ENCODE results near the gene HIVEP3. TPM values are rescaled to one million over a fixed set of nuclear protein-coding genes. Genes with fewer than 3 reads are reported as not detected.

The HIVEP3 gene
- total RNA-seq, 1 experiment from 2014 or later, result 6.0 TPM

DNA sequence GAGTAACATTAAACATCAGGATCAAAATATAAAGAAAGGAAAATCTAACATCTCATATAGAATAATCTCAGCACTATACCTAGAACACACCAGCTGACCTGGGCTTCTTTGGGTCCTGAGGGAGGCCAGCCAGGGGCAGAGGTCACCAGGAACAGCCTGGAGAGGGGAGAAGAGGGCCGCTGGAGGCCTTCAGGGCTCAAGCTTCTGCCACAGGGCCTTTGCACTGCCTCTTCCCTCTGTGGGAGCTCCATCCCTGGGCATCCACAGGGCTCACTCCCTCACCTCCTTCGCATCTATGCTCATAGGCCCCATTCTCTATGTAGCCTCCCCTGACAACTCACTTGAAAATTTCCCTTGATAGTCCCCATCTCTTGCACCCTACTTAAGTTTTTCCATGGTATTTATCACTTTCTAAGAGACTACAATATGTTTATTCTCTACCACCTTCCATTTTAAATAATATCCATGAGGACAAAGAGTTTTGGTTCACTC, 73.9 kb downstream of the HIVEP3 start:
- DNase-seq (ENCODE audit: low read depth, low spot score) (no peak), ATAC-seq (no peak)
- no peak overlapping the region for H3K27ac ChIP-seq (ENCODE audit: low read length)
- intact Hi-C loops (cut with micrococcal nuclease; ENCODE audit: unreplicated experiment) (no loop called here), in situ Hi-C loops (cut with HindIII; ENCODE audit: low pct_unique_long_range_greater_than_20kb, low sequenced_read_pairs) (no loop called here)
- H3K9me3 ChIP-seq (ENCODE audit: control insufficient read depth, insufficient read depth, low read depth, low read length), result no peaks in the 10 kb centered on the region
- CTCF ChIA-PET, result interaction anchor here (0.6 kb wide), 1 partner anchor 34 kb away, joined by 3 read pairs; no protein-coding TSS in a partner anchor
- TF ChIP-seq POLR2AphosphoS5 (IDR thresholded peaks at IDR 0.05; ENCODE audit: low read depth, low read length) (no peak), TCF7L2 (IDR thresholded peaks at IDR 0.05; ENCODE audit: low read depth, low read length) (no peak), SIN3A (IDR thresholded peaks at IDR 0.05; ENCODE audit: borderline replicate concordance, insufficient read depth, low read depth, low read length) (no peak)
- TF ChIP-seq, protein P1, sequence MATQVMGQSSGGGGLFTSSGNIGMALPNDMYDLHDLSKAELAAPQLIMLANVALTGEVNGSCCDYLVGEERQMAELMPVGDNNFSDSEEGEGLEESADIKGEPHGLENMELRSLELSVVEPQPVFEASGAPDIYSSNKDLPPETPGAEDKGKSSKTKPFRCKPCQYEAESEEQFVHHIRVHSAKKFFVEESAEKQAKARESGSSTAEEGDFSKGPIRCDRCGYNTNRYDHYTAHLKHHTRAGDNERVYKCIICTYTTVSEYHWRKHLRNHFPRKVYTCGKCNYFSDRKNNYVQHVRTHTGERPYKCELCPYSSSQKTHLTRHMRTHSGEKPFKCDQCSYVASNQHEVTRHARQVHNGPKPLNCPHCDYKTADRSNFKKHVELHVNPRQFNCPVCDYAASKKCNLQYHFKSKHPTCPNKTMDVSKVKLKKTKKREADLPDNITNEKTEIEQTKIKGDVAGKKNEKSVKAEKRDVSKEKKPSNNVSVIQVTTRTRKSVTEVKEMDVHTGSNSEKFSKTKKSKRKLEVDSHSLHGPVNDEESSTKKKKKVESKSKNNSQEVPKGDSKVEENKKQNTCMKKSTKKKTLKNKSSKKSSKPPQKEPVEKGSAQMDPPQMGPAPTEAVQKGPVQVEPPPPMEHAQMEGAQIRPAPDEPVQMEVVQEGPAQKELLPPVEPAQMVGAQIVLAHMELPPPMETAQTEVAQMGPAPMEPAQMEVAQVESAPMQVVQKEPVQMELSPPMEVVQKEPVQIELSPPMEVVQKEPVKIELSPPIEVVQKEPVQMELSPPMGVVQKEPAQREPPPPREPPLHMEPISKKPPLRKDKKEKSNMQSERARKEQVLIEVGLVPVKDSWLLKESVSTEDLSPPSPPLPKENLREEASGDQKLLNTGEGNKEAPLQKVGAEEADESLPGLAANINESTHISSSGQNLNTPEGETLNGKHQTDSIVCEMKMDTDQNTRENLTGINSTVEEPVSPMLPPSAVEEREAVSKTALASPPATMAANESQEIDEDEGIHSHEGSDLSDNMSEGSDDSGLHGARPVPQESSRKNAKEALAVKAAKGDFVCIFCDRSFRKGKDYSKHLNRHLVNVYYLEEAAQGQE (IDR thresholded peaks at IDR 0.05; ENCODE audit: insufficient read depth in 1 of 2, low read depth in 2 of 2, low read length in 1 of 2), result no peak
- TF ChIP-seq, protein P2, sequence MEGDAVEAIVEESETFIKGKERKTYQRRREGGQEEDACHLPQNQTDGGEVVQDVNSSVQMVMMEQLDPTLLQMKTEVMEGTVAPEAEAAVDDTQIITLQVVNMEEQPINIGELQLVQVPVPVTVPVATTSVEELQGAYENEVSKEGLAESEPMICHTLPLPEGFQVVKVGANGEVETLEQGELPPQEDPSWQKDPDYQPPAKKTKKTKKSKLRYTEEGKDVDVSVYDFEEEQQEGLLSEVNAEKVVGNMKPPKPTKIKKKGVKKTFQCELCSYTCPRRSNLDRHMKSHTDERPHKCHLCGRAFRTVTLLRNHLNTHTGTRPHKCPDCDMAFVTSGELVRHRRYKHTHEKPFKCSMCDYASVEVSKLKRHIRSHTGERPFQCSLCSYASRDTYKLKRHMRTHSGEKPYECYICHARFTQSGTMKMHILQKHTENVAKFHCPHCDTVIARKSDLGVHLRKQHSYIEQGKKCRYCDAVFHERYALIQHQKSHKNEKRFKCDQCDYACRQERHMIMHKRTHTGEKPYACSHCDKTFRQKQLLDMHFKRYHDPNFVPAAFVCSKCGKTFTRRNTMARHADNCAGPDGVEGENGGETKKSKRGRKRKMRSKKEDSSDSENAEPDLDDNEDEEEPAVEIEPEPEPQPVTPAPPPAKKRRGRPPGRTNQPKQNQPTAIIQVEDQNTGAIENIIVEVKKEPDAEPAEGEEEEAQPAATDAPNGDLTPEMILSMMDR (IDR thresholded peaks at IDR 0.05), result no peak
- H3K27me3 ChIP-seq (ENCODE audit: control insufficient read depth, insufficient read depth, low read length), result no peaks in the 10 kb centered on the region
- POLR2A ChIA-PET, result no interaction called here
- H3K36me3 ChIP-seq (ENCODE audit: control insufficient read depth, insufficient read depth, low read length), result no peaks in the 10 kb centered on the region
- BruUV-seq (replicated peaks), result no TSS peak
- H3K4me3 ChIP-seq (ENCODE audit: low read depth in 2 of 2, low read length in 2 of 2), result no peak overlapping the region
- no peaks in the 10 kb centered on the region; the same call in none of the 2 replicates for H3K4me1 ChIP-seq (ENCODE audit: control insufficient read depth, insufficient read depth, low read length)

DNA sequence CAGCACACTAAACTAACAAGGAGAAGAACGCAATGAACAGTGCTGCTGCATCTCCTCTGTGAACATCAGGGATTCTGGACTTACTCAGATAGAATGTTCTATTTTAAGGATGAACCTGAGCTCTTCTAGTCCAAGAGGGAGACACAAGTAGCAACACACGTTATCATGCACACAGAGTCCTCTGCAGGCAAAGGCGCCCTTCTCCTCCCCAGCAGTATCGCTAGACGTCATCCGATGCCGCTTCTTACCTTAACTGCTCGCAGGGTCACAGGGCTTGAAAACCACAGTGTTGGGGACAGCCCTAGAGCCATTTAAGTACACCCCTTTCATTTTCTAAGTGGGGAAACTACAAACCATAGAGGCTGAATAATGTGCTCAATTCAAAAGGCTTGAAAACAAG, 74.5 kb downstream of the HIVEP3 start:
- in situ Hi-C loops (cut with HindIII; ENCODE audit: low pct_unique_long_range_greater_than_20kb, low sequenced_read_pairs) (no loop called here), intact Hi-C loops (cut with micrococcal nuclease; ENCODE audit: unreplicated experiment) (no loop called here)
- Histone ChIP-seq H3K9me3 (ENCODE audit: control insufficient read depth, insufficient read depth, low read depth, low read length) (no peaks in the 10 kb centered on the region), H3K27ac (ENCODE audit: low read length) (no peak overlapping the region), H3K36me3 (ENCODE audit: control insufficient read depth, insufficient read depth, low read length) (no peaks in the 10 kb centered on the region), H3K4me1 (ENCODE audit: control insufficient read depth, insufficient read depth, low read length) (no peaks in the 10 kb centered on the region; the same call in none of the 2 replicates), H3K27me3 (ENCODE audit: control insufficient read depth, insufficient read depth, low read length) (no peaks in the 10 kb centered on the region), H3K4me3 (ENCODE audit: low read depth in 2 of 2, low read length in 2 of 2) (no peak overlapping the region)
- TF ChIP-seq, protein P1 (IDR thresholded peaks at IDR 0.05; ENCODE audit: insufficient read depth in 1 of 2, low read depth in 2 of 2, low read length in 1 of 2), result no peak
- TF ChIP-seq, protein P2 (IDR thresholded peaks at IDR 0.05), result no peak
- TF ChIP-seq SIN3A (IDR thresholded peaks at IDR 0.05; ENCODE audit: borderline replicate concordance, insufficient read depth, low read depth, low read length) (no peak), TCF7L2 (IDR thresholded peaks at IDR 0.05; ENCODE audit: low read depth, low read length) (no peak), POLR2AphosphoS5 (IDR thresholded peaks at IDR 0.05; ENCODE audit: low read depth, low read length) (no peak)
- POLR2A ChIA-PET, result no interaction called here
- DNase-seq (ENCODE audit: low read depth, low spot score) (no peak), ATAC-seq (no peak)
- CTCF ChIA-PET, result interaction anchor here (0.6 kb wide), 1 partner anchor 33 kb away, joined by 3 read pairs; no protein-coding TSS in a partner anchor
- no TSS peak for BruUV-seq (replicated peaks)

Measured in Panc1 (cell line).